ENCODE data around the gene C2CD4B.

Gene C2CD4B

GRCh38 chr15:62119227-62119864 is 45.7 kb downstream of the C2CD4B start:
- peak in 1 of 2 donors; percentile 10 for DNase-seq (ENCODE audit: low read depth in 2 of 2)

GRCh38 chr15:62118520-62119226 is 46.4 kb downstream of the C2CD4B start:
- DNase-seq (ENCODE audit: low read depth in 2 of 2), result no peak

DNA sequence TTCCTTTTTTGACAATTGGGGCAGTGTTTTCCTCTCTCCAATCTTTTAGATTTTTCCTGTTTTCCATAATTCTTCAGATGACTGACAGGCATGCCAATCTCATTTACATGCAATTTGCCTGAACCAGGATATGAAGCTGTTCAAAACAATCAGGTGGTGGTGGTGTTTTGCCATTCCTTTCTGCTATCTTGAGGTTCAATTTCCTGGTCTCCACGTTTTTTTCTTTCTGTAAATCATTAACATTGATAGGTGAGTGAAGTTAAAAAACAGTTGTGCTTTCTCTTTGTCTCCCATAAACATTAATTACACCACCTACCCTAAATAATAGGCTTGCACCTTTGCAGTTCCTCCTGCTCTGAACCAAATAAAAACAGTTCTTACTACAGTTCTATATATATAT is 49.2 kb downstream of the C2CD4B start:
- no peak for DNase-seq (ENCODE audit: low read depth in 2 of 2)

Data from stimulated activated CD4-positive, alpha-beta T cell treated with anti-CD3 and anti-CD28 coated beads, Interleukin-15, amount 100 ng/mL, for 48 hours (primary cell).